Activated T-cell treated with anti-CD3 and anti-CD28 coated beads, Interleukin-2, amount 50 U/mL, for 48 hours (primary cell): ENCODE measurements around the gene P2RX7.
"Not testable (repeated sequence)": the region's sequence is repeated elsewhere in the genome, so short reads cannot be mapped to it uniquely, and the experiment has no call there.

ENCODE experiments used
- DNase-seq, 2 experiments: peaks; one replicate each; pipeline ENCODE4 v3.0.0-alpha.2; 2020

P2RX7 gene

GRCh38 chr12:121176826-121177529 lies 44.3 kb downstream of the P2RX7 start:
- DNase-seq: no peak

- DNase-seq: no peak
These were observed 48.5 kb downstream of the P2RX7 start for GRCh38 chr12:121181181-121181580.

GRCh38 chr12:121182222-121182893 lies 49.7 kb downstream of the P2RX7 start:
- DNase-seq: no peak

GRCh38 chr12:121184425-121184824 lies 51.7 kb downstream of the P2RX7 start:
- DNase-seq: no peak

GRCh38 chr12:121184984-121185889 lies 52.6 kb downstream of the P2RX7 start:
- no peak for DNase-seq

- no peak for DNase-seq
These were observed 54.1 kb downstream of the P2RX7 start for GRCh38 chr12:121186826-121187225.

- DNase-seq: no peak
These were observed 54.8 kb downstream of the P2RX7 start for GRCh38 chr12:121187501-121187900.

- DNase-seq: no peak
These were observed 55.6 kb downstream of the P2RX7 start for GRCh38 chr12:121188227-121188626.

GRCh38 chr12:121189131-121189530 lies 56.5 kb downstream of the P2RX7 start:
- no peak for DNase-seq

GRCh38 chr12:121189619-121190155 lies 57.0 kb downstream of the P2RX7 start:
- DNase-seq: no peak

GRCh38 chr12:121190523-121191031 lies 57.9 kb downstream of the P2RX7 start:
- DNase-seq: no peak

GRCh38 chr12:121191151-121191550 lies 58.5 kb downstream of the P2RX7 start:
- DNase-seq: no peak

GRCh38 chr12:121196902-121197301 lies 64.2 kb downstream of the P2RX7 start:
- no peak for DNase-seq

GRCh38 chr12:121198949-121199348 lies 66.3 kb downstream of the P2RX7 start:
- no peak for DNase-seq

GRCh38 chr12:121201140-121201539 lies 68.5 kb downstream of the P2RX7 start:
- DNase-seq: not testable (repeated sequence)

GRCh38 chr12:121202407-121203355 lies 70.0 kb downstream of the P2RX7 start:
- DNase-seq: no peak

- DNase-seq: no peak
These were observed 70.8 kb downstream of the P2RX7 start for GRCh38 chr12:121203482-121203881.

- no peak for DNase-seq
These were observed 72.8 kb downstream of the P2RX7 start for GRCh38 chr12:121205491-121205890.

- not testable (repeated sequence) for DNase-seq
These were observed 75.9 kb downstream of the P2RX7 start for GRCh38 chr12:121208571-121208970.

GRCh38 chr12:121209221-121209620 lies 76.5 kb downstream of the P2RX7 start:
- DNase-seq: no peak
